Activated CD8-positive, alpha-beta memory T cell treated with anti-CD3 and anti-CD28 coated beads, Interleukin-2, amount 50 U/mL, for 1 hour (primary cell): ENCODE results near the gene SLC12A9.

Source experiments
- DNase-seq: peaks from one replicate; pipeline ENCODE4 v3.0.0-alpha.2; 2020; ENCODE audit errors: extremely low read depth

The SLC12A9 gene

DNA sequence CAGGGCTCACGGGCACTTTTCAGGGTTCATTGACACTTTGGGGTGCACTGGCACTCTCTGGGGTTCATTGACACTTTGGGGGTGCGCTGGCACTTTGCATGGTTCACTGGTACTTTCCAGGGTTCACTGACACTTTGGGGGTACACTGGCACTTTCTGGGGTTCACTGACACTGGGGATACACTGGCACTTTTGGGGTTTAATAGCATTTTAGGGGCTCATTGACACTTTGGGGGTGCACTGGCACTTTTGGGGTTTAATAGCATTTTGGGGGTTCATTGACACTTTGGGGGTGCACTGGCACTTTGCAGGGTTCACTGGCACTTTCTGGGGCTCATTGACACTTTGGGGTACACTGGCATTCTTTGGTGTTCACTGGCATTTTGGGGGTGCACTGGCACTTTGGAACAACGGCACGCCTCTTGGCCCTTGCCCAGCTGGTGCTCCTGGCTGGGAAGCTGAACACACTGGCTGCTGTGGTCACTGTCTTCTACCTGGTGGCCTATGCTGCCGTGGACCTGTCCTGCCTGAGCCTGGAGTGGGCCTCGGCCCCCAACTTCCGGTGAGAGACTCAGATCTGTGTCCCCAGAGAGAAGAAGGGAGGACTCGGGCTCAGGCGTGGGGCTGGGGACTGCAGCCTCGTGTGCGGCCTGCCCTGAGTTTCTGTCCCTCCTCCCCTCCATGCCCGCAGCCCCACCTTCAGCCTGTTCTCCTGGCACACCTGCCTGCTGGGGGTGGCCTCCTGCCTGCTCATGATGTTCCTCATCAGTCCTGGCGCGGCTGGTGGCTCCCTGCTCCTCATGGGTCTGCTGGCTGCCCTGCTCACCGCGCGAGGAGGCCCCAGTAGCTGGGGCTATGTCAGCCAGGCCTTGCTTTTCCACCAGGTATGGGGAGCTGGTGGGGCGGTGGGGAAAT is 8.4 kb downstream of the SLC12A9 start:
- DNase-seq = no peak

GRCh38 chr7:100861616-100861985 is 9.1 kb downstream of the SLC12A9 start:
- DNase-seq = no peak

GRCh38 chr7:100863406-100863950 is 11.0 kb downstream of the SLC12A9 start:
- no peak for DNase-seq

- no peak for DNase-seq
Measured at GRCh38 chr7:100864263-100864845, 11.8 kb downstream of the SLC12A9 start.

DNA sequence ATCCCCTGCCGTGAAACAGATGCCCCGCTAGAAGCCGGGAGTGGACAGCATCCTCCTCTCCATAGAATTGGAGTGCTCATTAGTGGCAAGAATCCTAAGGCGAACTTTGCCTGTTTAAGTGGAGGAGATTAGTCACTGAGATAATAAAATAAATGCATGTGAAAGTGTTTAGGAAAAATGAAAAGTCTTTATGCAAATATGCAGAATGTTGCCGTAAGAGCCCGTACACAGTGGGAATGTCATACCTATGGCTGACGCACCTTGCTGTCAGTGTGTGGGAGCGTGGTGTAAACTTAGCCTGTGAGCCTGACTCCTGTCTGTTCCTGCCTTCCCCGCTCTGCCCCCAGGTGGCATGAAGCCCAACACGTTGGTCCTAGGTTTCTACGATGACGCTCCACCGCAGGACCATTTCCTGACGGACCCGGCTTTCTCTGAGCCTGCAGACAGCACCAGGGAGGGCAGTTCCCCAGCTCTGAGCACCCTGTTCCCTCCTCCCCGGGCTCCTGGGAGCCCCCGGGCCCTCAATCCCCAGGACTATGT is 12.9 kb downstream of the SLC12A9 start:
- DNase-seq = no peak

DNA sequence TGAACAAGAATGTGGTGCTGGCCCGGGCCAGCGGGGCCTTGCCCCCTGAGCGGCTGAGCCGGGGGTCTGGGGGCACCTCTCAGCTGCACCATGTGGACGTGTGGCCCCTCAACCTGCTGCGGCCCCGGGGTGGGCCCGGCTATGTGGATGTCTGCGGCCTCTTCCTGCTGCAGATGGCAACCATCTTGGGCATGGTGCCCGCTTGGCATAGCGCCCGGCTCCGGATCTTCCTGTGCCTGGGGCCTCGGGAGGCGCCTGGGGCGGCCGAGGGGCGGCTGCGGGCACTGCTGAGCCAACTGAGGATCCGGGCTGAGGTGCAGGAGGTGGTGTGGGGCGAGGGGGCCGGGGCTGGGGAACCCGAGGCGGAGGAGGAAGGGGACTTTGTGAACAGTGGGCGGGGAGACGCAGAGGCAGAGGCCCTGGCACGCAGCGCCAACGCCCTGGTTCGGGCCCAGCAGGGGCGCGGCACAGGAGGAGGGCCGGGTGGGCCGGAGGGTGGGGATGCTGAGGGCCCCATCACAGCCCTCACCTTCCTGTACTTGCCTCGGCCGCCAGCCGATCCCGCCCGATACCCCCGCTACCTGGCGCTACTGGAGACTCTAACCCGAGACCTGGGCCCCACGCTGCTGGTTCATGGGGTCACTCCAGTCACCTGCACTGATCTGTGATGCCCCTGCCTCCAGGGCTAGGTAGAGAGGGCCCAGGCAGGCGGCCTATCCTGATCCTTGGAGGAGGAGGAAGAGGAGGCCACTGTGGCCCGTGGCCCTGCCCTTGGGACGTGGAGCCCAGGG is 13.6 kb downstream of the SLC12A9 start:
- no peak for DNase-seq

DNA sequence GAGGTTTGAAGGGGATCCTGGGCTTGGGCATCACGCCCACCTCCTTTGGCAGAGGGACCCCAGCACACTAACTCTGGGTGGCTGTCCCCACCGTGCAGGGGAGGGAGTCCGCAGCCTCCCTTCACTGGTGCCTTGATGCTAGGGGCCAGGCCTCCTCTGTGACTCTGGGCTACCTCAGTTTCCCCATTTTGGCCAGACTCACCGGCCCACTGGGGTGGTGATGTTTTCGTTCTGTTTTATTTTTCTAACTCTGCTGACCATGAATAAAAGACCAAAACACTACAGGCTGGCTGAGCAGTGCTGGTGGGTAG is 14.2 kb downstream of the SLC12A9 start:
- DNase-seq = no peak

- no peak for DNase-seq
Measured at GRCh38 chr7:100867040-100867775, 14.7 kb downstream of the SLC12A9 start, which contains the start of gene TRIP6. TRIP6 (plus strand) TSS chr7:100867387; CDS start chr7:100867498, 111 bp downstream.

GRCh38 chr7:100867776-100868485 is 15.4 kb downstream of the SLC12A9 start:
- DNase-seq = no peak

DNA sequence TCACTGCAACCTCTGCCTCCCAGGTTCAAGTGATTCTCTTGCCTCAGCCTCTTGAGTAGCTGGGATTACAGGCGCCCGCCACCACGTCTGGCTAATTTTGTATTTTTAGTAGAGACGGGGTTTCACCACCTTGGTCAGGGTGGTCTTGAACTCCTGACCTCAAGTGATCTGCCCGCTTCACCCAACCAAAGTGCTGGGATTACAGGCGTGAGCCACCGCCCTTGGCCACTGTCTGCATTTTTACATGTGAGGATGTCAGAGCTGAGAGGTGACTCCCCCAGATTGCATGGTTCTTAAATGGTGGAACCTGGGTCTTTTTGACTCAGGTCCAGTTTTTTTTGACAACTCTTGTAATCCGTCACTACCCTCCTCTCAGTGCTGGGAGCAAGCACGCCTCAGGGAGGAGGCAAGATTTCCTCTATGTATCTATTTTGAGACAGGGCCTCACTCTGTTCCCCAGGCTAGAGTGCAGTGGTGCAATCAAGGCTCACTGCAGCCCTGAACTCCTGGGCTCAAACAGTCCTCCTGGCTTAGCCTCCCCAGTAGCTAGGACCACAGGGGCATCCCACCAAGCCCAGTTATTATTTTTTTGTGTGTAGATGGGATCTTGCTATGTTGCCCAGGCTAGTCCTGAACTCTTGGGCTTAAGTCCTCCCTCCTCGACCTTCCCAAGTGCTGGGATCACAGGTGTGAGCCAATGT is 21.2 kb downstream of the SLC12A9 start:
- no peak for DNase-seq

- no peak for DNase-seq
Measured at GRCh38 chr7:100874300-100874576, 21.7 kb downstream of the SLC12A9 start.

GRCh38 chr7:100874577-100875355 is 22.3 kb downstream of the SLC12A9 start, which contains the start of gene SRRT:
SRRT (plus strand) TSS chr7:100875103; CDS start chr7:100875591, 488 bp downstream.
- DNase-seq = peak; percentile 98

DNA sequence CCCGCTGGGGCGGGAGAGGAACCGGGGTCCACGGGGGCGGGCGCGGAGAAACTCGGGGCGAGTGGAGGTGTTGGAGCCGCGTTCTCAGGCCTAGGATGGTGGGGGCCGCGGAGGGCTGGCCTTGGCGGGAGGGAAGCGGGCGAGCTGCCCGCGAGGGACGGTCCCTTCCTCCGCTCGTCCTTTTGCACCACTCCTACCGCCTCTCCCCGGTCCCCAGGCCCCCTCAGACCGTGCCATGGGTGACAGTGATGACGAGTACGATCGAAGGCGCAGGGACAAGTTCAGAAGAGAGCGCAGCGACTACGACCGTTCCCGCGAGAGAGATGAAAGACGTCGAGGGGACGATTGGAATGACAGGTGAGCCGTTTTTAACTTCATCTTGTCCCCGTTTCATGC is 22.8 kb downstream of the SLC12A9 start:
- no peak for DNase-seq

DNA sequence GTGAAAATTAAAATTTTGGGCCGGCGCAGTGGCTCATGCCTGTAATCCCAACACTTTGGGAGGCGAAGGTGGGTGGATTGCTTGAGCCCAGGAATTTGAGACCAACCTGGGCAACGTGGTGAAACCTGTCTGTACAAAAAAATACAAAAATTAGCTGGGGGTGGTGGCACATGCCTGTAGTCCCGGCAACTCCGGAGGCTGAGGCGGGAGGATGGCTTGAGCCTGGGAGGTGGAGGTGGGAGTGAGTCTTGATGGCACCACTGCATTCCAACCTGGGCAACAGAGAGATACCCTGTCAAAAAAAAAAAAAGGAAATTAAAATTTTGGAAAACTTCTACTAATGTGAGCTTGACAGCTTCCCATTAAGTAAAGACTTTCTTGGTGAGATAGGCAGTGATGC is 25.5 kb downstream of the SLC12A9 start:
- no peak for DNase-seq

DNA sequence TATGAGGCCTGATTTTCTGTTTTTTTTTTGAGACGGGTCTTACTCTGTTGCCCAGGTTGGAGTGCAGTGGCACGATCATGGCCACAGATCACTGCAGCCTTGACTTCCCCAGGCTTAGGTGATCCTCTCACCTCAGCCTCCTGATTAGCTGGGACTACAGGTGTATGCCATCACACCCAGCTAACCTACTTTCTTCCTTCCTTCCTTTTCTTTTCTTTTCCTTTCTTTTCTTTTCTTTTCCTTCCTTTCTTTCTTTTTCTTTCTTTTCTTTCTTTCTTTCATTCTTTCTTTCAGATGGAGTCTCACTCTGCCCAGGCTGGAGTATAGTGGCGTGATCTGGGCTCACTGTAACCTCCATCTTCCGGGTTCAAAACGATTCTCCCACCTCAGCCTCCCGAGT is 26.2 kb downstream of the SLC12A9 start:
- no peak for DNase-seq

- no peak for DNase-seq
Measured at GRCh38 chr7:100879685-100880261, 27.3 kb downstream of the SLC12A9 start.

- DNase-seq = no peak
Measured at GRCh38 chr7:100880645-100881044, 28.1 kb downstream of the SLC12A9 start.

GRCh38 chr7:100881136-100881535 is 28.6 kb downstream of the SLC12A9 start:
- DNase-seq = no peak

DNA sequence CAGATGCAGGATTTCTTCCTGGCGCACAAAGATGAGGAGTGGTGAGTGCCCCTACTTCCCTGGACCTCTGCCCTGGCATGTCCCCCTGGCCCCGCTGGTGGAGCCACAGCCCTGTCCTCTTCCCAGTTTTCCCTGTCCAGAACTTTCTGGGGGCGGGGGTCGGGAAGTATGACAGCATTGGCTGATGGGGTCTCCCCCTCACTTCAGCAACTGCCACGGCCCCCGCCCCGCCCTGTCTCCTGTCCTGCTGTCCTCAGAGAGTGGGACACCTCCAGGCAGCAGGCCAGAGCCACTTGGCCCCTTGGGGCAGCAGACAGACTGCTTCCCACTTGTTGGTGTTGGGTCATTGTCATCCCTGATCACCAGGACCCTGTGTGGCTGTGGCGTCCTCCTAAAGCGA is 29.7 kb downstream of the SLC12A9 start:
- DNase-seq = no peak
